OCI-LY1 (cell line): Measurements from ENCODE around the gene RASSF6.

Experiments
- H2AFZ ChIP-seq: fragments of 200-600 bp; sonication (generic), shearing (Covaris generic); 2 replicates; pipeline ENCODE4 v1.6.0; 2014; ENCODE audit warnings: antibody characterized with exemption, mild to moderate bottlenecking, low read length
- H3F3A ChIP-seq: fragments of 200-600 bp; sonication (generic), shearing (Covaris generic); 2 replicates; pipeline ENCODE4 v1.6.0; 2014; ENCODE audit warnings: mild to moderate bottlenecking, antibody characterized with exemption, low read length, moderate library complexity; ENCODE audit not compliant: insufficient read depth
- H3K27ac ChIP-seq: fragments of 200-600 bp; sonication (generic); 2 replicates; pipeline ENCODE4 v1.5.1; 2014; ENCODE audit warnings: low read length, mixed run types, mild to moderate bottlenecking, low read depth; ENCODE audit not compliant: poor library complexity, severe bottlenecking
- H3K27me3 ChIP-seq: fragments of 200-600 bp; sonication (generic); 2 replicates; pipeline ENCODE4 v1.6.0; 2014; ENCODE audit warnings: antibody characterized with exemption, mild to moderate bottlenecking, low read length, moderate library complexity; ENCODE audit not compliant: insufficient read depth
- H3K36me3 ChIP-seq: fragments of 200-600 bp; sonication (generic); 2 replicates; pipeline ENCODE4 v1.6.1; 2014; ENCODE audit warnings: mild to moderate bottlenecking, antibody characterized with exemption, low read length, moderate library complexity, mixed read lengths; ENCODE audit not compliant: insufficient read depth
- H3K4me1 ChIP-seq: fragments of 200-600 bp; sonication (generic); 2 replicates; pipeline ENCODE4 v1.5.1; 2014; ENCODE audit warnings: mild to moderate bottlenecking, low read length, moderate library complexity; ENCODE audit not compliant: insufficient read depth, severe bottlenecking
- H3K4me2 ChIP-seq: fragments of 200-600 bp; sonication (generic), shearing (Covaris generic); 2 replicates; pipeline ENCODE4 v1.6.1; 2014; ENCODE audit warnings: low read length
- H3K4me3 ChIP-seq: fragments of 200-600 bp; sonication (generic); 2 replicates; pipeline ENCODE4 v1.5.1; 2014; ENCODE audit warnings: low read length, low read depth, mild to moderate bottlenecking, mixed read lengths; ENCODE audit not compliant: poor library complexity, severe bottlenecking
- H3K79me2 ChIP-seq: fragments of 200-600 bp; shearing (Covaris generic); 2 replicates; pipeline ENCODE4 v1.6.1; 2016; ENCODE audit warnings: mixed run types, low read length, mixed read lengths; ENCODE audit not compliant: insufficient read depth
- H3K9ac ChIP-seq: fragments of 200-600 bp; sonication (generic), shearing (Covaris generic); 2 replicates; pipeline ENCODE4 v1.6.1; 2014; ENCODE audit warnings: mild to moderate bottlenecking, low read length, mixed read lengths
- H3K9me2 ChIP-seq: fragments of 200-600 bp; sonication (generic), shearing (Covaris generic); 2 replicates; pipeline ENCODE4 v1.6.1; 2014; ENCODE audit warnings: low read depth, mild to moderate bottlenecking, low read length, mixed read lengths
- H3K9me3 ChIP-seq: fragments of 200-600 bp; shearing (Covaris generic); 2 replicates; pipeline ENCODE4 v1.6.1; 2014; ENCODE audit warnings: low read length, mixed read lengths
- H4K20me1 ChIP-seq: fragments of 200-600 bp; sonication (generic), shearing (Covaris generic); 2 replicates; pipeline ENCODE4 v1.6.0; 2016; ENCODE audit warnings: mild to moderate bottlenecking, low read length; ENCODE audit not compliant: insufficient read depth
- CTCF ChIP-seq: fragments of 200-600 bp; sonication (generic), shearing (Covaris generic); IDR thresholded peaks from 2 replicates; pipeline ENCODE4 v1.5.1; 2017; ENCODE audit warnings: mild to moderate bottlenecking, antibody characterized with exemption, low read length, moderate library complexity, mixed read lengths
- EZH2 ChIP-seq: fragments of 200-600 bp; sonication (generic), shearing (Covaris generic); IDR thresholded peaks from 2 replicates; pipeline ENCODE4 v1.8.0; 2017; ENCODE audit warnings: borderline replicate concordance, mixed run types, mild to moderate bottlenecking, antibody characterized with exemption, low read length, moderate library complexity, mixed read lengths

RASSF6 gene

GRCh38 chr4:73525611-73526010 lies 94.6 kb downstream of the RASSF6 start:
- no peak overlapping the region for H2AFZ ChIP-seq
- H4K20me1 ChIP-seq, result no peaks in the 10 kb centered on the region
- H3K27ac ChIP-seq, result no peak overlapping the region
- H3K79me2 ChIP-seq, result no peaks in the 10 kb centered on the region
- H3F3A ChIP-seq, result no peaks in the 10 kb centered on the region
- H3K4me3 ChIP-seq, result no peak overlapping the region
- no peaks in the 10 kb centered on the region for H3K4me1 ChIP-seq
- no peaks in the 10 kb centered on the region for H3K9me3 ChIP-seq
- H3K27me3 ChIP-seq, result no peaks in the 10 kb centered on the region
- TF ChIP-seq EZH2 (no peak), CTCF (no peak)
- H3K9me2 ChIP-seq, result no peaks in the 10 kb centered on the region
- no peak overlapping the region for H3K9ac ChIP-seq
- no peaks in the 10 kb centered on the region for H3K36me3 ChIP-seq
- no peak overlapping the region for H3K4me2 ChIP-seq

- Histone ChIP-seq H3K27ac (no peak overlapping the region), H3K9me3 (no peaks in the 10 kb centered on the region), H3K4me1 (no peaks in the 10 kb centered on the region), H3K4me3 (no peak overlapping the region), H4K20me1 (no peaks in the 10 kb centered on the region), H2AFZ (no peak overlapping the region), H3K4me2 (no peak overlapping the region), H3K9ac (no peak overlapping the region), H3K36me3 (no peaks in the 10 kb centered on the region), H3K79me2 (no peaks in the 10 kb centered on the region), H3K9me2 (no peaks in the 10 kb centered on the region), H3F3A (no peaks in the 10 kb centered on the region), H3K27me3 (no peaks in the 10 kb centered on the region)
- TF ChIP-seq EZH2 (no peak), CTCF (no peak; the same call in 1 of the 2 replicates)
Observed at GRCh38 chr4:73523126-73523525, 97.1 kb downstream of the RASSF6 start.
